ENCODE results near the gene PRTN3.
"Not testable (repeated sequence)": the region's sequence is repeated elsewhere in the genome, so short reads cannot be mapped to it uniquely, and the experiment has no call there.

PRTN3 gene

DNA sequence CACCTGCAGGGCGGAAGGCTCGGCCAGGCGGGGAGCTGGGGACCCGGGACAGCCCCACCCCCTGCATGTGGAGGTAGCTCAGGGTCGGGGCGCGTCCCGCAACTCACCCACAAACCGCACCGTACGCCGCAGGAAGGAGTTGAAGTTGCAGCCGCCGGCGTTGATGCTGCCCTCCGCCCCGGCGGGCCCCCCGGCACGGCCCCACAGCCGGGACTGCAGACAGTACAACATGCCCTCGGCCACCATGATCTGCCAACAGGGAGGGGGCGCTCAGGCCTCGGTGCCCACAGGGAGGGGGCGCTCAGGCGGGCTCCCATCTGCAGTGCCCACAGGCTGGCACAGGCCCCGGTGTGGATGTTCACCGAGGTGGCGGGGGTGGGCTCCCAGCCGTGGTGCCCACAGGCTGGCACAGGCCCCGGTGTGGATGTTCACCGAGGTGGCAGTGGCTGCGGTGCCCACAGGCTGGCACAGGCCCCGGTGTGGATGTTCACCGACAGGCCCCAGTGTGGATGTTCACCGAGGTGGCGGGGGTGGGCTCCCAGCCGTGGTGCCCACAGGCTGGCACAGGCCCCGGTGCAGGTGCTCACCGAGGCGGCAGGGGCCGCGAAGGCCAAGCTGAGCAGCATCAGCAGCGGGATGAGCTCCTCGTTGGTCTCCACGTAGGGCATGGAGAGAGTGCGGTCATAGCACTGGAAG lies 25.6 kb upstream of the PRTN3 start:
- DNase-seq (ENCODE audit: low read depth in 2 of 2, low spot score in 1 of 2), result no peak

DNA sequence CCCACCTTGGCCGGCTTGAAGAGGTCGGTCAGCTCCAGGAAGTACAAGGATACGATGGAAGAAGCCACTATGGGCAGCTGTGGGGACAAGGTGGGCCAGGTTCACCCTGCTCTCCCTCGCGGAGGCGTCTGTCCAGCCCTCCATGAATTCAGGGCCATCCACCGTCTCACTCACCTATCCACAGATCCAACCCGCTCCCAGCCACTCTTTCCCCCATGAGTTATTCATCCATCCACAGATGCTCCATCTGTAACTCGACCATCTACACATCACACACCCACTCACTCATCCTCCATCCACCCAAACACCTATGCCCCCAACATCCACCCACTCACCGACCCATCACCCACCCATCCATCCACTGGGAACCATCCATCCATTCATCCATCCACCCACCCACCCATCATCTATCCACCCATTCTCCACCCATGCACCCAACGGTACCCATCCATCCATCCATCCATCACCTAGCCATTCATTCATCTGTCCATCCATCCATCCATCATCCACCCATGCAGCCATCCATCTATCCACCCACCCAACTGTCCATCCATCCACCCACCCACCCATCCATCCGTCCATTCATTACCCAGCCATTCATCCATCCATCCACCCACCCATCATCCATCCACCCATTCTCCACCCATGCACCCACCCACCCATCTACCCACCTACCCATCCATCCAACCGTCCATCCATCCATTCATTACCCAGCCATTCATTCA lies 24.9 kb upstream of the PRTN3 start:
- DNase-seq (ENCODE audit: low read depth in 2 of 2, low spot score in 1 of 2), result no peak

DNA sequence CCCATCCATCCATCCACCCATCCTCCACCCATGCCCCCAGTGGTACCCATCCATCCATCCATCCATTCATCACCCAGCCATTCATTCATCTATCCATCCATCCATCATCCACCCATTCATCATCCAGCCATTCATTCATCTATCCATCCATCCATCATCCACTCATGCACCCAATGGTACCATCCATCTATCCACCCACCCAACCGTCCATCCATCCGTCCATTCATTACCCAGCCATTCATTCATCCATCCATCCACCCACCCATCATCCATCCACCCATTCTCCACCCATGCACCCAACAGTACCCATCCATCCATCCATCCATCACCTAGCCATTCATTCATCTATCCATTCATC lies 24.3 kb upstream of the PRTN3 start:
- DNase-seq (ENCODE audit: low read depth in 2 of 2, low spot score in 1 of 2), result no peak

DNA sequence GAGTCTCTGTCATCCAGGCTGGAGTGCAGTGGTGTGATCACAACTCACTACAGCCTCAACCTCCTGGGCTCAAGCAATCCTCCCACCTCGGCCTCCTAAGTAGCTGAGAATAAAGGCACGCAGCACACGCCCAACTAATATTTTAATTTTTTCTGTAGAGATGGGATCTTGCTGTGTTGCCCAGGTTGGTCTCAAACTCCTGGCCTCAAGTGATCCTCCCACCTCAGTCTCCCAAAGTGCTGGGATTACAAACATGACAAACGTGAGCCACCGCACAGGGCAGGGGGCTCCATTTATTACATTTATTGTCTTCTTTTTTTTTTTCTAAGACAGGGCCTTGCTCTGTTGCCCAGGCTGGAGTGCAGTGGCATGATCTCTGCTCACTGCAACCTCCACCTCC lies 20.6 kb upstream of the PRTN3 start:
- DNase-seq (ENCODE audit: low read depth in 2 of 2, low spot score in 1 of 2), result not testable (repeated sequence)

DNA sequence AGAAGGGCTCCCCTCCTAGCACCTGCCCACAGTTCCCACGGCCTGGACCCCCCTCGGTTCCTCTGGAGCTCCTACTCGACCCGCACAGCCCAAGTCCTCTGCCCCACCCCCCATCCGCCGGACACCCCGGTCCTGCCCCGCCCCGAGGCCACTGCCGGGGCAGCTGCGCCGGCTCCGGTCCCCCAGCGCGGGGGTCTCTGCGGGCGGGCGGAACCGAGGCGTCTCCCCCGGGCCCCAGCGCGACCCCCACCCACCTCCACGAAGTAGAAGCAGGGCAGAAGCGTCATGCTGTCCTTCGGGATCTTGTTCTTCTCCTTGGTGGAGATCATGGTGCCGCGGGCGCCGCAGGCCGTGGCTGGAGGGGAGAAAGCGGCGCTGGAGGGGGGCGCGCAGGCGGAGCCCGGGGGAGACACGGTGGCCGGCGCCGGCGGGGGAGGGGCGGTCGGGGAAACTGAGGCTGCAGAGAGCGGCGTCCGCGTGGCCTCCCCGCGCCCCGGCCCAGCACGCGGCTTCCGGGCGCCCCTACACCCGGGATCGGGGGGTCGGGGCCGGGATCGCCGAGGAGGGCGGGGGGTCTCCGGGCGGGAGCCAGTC lies 19.5 kb upstream of the PRTN3 start:
- no peak for DNase-seq (ENCODE audit: low read depth in 2 of 2, low spot score in 1 of 2)

DNA sequence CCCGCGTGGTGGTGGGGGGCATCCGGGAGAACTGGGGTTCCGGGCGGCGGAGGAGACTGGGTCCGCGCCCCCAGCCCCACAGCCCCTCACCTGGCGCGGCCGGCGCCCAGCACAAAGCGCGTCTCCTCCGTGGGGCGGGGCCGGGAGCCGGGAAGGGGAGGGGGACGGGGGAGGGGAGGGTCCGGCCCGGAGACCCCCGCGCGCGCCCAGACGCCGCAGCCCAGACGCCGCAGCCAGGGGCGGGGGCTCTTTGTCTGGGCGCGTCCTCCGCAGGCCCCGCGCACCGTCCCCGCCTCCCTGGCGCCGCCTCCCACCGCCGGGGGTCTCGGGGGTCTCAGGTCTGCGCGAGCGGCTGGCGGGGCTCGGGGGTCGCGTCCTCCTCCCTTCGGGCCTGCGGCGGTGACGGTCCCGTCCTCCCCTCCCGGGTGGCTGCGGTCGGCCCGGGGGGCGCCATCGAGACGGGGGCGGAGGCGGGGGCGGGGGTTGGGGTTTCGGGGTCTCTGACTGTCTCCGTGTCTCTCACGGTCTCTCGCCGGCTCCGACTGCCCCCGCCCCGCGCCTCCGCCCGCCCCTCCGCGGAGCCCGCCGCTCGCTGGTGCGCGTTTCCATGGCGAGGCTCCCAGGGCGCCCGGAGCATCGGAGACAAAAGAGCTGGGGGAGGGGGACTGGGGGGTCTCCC lies 18.8 kb upstream of the PRTN3 start, which contains the start of gene PLPPR3:
Gene PLPPR3 (minus strand): TSS at position 131 of the 679 bp plus-strand sequence. CDS start 396 bp downstream, outside the sequence.
- DNase-seq (ENCODE audit: low read depth in 2 of 2, low spot score in 1 of 2), result no peak

DNA sequence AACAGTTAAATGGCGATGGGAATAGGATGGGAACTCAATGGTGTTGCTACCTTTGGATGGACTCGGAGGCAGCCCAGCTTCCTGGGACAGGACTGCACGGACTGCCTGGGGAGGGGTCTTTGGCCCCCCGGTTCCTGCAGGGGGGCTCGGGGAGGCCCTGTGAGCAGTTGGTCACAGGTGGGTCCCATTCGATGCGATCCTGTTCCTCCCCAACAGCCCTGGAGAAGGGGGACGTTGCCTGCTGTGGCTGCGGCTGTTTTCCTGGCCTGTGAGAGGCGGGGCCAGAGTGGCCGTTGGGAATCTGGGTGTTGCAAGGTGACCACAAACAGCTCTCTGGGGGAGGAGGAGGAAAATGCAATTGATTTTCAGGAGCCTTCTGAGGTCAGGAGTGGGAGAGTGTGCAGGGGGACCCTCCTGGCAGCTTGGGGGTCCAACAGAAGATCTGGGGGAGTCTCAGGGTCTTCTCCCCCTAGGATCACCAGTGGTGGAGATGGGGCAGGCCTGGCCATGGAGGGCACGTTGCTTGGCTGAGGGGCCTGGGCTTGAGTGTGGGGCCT lies 17.2 kb upstream of the PRTN3 start:
- DNase-seq (ENCODE audit: low read depth in 2 of 2, low spot score in 1 of 2), result no peak

DNA sequence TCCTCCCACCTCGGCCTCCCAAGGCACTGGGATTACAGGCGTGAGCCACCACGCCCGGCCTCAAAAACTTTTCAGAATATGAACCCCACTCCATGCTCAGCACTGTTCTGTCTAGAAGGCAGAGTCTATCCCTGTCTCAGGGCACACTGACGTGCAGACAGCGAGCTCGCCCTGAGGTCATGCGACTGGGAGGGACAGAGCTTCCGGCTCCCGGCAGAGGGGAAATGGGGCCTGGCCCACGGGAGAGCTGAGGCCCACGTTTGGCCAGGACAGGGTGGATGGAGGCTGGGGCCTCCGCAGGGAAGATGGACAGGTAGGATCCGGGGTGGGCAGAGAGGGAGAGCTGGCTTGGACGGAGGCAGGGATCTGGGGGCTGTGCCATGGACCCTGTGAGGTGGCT lies 15.9 kb upstream of the PRTN3 start:
- DNase-seq (ENCODE audit: low read depth in 2 of 2, low spot score in 1 of 2), result no peak

DNA sequence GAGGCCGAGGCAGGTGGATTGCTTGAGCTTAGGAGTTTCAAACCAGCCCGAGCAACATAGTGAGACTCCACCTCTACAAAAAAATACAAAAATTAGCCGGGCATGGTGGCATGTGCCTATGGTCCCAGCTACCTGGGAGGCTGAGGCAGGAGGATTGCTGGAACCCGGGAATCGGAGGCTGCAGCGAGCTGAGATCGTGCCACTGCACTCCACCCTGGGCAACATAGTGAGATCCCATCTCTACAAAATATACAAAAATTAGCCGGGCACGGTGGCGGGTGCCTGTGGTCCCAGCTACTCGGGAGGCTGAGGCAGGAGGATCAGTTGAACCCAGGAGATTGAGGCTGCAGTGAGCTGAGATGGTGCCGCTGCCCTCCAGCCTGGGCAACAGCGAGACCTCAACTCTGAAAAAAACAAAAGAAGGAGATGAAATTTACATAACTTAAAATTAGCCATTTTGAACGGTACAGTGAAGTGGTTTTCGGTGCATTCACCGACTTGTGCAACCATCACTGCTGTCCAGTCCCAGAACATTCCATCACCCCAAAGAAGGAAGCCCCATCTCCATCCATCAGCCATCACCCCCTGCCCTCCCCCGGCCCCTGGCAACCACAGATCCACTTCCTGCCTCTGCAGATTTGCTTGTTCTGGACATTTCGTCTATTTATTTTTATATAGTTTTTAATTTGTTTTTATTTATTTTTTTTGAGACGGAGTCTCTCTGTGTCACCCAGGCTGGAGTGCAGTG lies 14.7 kb upstream of the PRTN3 start:
- DNase-seq (ENCODE audit: low read depth in 2 of 2, low spot score in 1 of 2), result no peak

DNA sequence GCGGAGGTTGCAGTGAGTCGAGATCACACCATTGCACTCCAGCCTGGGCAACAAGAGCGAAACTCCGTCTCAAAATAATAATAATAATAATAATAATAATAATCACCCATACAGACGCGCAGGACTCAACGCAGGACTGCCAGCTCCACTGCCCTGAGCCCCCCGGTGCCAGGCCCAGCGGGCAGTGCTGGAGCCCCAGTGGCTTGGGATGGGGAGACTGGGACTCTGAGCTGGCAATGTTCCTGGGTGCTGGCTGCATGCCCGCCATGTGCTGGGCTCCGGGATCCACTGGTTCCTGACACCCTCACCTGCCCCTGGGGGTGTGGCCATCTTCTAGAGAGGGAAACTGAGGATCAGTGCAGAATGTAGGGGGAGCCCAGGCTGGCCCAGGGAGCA lies 13.5 kb upstream of the PRTN3 start:
- DNase-seq (ENCODE audit: low read depth in 2 of 2, low spot score in 1 of 2), result no peak

DNA sequence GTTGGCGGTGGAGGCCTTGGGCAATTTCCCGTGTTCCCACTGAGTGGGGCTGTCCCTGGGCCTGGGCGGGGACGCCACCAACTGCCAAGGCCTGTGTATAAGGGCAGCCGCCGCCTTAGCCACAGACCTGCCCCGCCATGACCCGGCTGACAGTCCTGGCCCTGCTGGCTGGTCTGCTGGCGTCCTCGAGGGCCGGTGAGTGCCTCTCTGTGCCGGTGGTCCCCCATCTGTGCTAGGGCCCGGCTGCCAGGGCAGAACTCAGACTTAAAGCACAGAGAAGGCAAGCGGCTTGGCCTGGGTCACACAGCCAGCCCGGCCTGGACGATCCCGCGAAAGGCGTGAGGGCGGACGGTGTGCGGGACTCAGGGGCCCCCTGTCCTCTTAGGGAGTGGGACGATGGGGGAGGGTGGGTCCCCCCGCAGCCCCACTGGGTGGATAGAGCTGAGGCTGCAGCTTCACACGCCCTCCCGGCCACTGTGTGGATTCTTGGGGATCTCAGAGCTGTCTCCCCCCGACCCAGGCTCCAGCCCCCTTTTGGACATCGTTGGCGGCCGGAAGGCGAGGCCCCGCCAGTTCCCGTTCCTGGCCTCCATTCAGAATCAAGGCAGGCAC lies 13.0 kb upstream of the PRTN3 start, which contains the start of gene AZU1:
Gene AZU1 (plus strand): TSS at position 128 of the 612 bp plus-strand sequence. CDS start 10 bp downstream, at position 138.
- DNase-seq (ENCODE audit: low read depth in 2 of 2, low spot score in 1 of 2), result no peak

DNA sequence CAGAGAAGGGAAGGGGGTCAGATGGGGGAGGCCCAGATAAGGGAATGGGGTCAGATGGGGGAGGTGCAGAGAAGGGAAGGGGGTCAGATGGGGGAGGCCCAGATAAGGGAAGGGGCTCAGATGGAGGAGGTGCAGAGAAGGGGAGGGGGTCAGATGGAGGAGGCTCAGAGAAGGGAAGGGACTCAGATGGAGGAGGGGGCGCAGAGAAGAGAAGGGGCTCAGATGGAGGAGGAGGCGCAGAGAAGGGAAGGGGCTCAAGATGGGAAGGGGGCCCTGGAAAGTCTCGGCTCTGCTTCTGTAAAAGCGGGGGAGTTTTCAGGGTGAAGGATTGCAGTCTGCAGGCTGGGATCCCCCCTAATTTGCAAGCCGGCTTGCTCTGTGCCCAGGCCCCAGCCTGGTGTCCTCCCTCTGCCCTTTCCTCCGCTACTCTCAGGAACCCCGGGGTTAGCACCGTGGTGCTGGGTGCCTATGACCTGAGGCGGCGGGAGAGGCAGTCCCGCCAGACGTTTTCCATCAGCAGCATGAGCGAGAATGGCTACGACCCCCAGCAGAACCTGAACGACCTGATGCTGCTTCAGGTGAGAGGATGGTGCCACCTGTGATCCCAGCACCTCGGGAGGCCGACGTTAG lies 11.6 kb upstream of the PRTN3 start:
- no peak for DNase-seq (ENCODE audit: low read depth in 2 of 2, low spot score in 1 of 2)

DNA sequence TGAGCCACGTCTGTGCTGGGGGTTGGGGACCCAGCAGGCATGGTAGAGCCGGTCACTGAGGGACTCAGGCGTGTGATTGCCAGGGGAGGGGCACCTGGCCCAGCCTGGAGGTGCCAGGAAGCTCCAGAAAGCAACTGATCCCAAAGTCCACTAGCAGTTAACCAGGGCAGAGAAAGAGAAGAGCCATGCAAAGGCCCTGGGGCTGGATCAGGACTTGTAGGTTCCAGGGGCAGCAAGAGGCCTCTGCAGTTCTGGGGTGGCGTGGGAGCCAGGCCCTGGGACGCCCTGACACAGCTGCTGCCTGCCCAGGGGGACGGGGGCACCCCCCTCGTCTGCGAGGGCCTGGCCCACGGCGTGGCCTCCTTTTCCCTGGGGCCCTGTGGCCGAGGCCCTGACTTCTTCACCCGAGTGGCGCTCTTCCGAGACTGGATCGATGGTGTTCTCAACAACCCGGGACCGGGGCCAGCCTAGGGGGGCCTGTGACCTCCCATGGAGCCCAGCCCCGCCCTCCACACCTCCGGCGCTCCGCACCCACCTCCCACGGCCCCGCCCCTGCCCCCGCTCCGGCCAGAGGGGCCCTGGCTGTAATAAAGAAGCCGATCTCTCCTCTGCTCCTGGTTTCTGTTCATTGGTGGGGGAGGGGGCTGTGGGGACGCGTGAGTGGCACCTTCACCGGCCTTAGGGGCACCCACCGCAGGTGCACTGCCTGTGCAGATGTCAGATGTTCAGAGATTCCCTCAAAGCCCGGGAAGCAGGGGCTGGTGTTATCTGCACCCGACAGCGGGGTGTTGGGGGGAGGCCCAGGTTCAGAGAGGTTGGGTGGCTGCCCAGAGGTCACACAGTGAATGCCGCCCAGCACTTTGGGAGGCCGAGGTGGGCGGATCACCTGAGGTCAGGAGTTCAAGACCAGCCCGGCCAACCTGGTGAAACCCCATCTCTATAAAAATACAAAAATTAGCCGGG lies 9.1 kb upstream of the PRTN3 start:
- DNase-seq (ENCODE audit: low read depth in 2 of 2, low spot score in 1 of 2), result no peak

DNA sequence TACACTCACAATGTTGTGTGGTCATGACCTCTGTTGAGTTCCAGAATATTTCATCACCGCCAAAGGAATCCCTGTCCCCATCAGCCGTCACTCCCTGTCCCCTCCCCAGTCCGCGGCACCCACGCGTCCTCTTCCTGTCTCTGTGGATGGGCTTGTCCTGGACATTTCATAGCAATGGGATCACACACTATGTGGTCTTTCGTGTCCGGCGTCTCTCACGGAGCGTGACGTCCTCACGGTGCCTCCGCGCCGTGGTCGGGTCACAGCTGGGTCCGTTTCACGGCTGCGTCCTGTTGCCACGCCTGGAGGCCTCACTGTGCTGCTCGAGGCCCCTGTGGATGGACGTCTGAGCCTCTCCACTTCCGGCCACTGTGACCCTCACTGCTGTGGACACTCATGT lies 6.6 kb upstream of the PRTN3 start:
- DNase-seq (ENCODE audit: low read depth in 2 of 2, low spot score in 1 of 2), result no peak

DNA sequence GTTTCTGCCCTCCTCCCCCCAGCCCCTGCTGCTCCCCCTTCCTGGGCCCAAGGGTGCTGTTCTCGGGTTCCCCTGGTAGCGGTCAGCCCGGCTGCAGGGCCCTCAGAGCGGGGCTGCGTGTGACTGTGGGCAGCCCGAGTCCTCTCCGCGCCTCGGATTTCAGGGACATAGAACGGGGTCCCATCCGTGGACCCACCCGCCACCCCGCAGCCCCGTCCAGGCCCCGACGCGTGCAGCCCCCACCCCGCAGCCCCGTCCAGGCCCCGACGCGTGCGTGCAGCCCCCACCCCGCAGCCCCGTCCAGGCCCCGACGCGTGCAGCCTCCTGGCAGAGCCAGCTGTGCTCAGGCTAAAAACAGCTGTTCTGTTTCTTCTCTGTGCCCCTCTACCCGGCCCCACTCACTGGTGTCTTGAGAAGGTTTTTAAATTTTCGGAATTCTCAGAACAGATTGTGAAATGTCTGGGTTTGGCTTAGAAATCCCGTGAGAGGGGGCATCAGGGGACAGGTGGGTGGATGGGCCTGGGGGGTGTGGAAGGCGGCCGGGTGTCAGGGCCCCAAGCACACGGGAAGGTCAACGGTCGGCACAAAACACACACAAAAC lies 5.5 kb upstream of the PRTN3 start:
- no peak for DNase-seq (ENCODE audit: low read depth in 2 of 2, low spot score in 1 of 2)

DNA sequence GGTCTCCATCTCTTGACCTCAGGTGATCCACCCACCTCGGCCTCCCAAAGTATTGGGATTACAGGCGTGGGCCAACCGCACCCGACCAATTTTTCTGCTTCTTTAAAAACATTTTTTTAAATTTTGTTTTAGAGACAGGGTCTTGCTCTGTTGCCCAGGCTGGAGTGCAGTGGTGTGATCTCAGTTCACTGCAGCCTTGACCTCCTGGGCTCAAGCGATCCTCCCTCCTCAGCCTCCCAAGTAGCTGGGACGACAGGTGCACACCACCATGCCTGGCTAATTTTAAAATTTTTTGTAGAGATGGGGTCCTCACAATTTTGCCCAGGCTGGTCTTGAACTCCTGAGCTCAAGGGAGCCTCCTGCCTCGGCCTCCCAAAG lies 2.0 kb downstream of the PRTN3 start:
- DNase-seq (ENCODE audit: low read depth in 2 of 2, low spot score in 1 of 2), result not testable (repeated sequence)

DNA sequence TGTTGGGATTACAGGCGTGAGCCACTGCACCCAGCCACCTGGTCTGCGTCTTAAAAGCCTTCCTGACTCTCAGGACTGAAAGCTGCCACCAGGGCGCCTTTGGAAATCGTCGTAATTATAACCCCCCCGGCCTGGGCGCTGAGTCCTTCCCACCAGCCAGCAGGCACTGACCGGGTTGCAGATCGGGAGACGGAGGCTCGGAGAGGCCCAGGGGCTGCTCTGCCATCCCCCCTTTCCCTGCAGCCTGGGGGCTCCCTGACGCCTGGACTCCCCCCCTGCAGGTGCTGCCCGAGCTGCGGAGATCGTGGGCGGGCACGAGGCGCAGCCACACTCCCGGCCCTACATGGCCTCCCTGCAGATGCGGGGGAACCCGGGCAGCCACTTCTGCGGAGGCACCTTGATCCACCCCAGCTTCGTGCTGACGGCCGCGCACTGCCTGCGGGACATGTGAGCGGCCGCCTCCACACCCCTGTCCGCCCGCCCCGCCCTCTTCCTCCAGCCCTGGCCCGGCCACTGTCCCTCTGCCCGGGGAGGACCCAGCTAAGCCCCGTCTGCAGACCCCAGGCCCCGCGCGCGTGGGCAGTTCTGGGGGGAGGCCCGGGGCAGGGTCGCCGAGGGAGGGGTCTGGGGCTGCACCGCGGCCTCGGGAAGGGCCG lies 2.5 kb downstream of the PRTN3 start:
- no peak for DNase-seq (ENCODE audit: low read depth in 2 of 2, low spot score in 1 of 2)
